Hepatocyte (in vitro differentiated cells): ENCODE data around the gene ARAP3.

Experiments used
- CTCF ChIP-seq: fragments of 200-600 bp; sonication (generic); IDR thresholded peaks from 2 replicates; pipeline ENCODE4 v1.5.1; 2016; ENCODE audit warnings: antibody characterized with exemption, mild to moderate bottlenecking; ENCODE audit not compliant: poor library complexity
- EZH2 ChIP-seq: fragments of 200-600 bp; sonication (generic); IDR thresholded peaks from 2 replicates; pipeline ENCODE4 v1.6.1; 2016; ENCODE audit warnings: antibody characterized with exemption, mild to moderate bottlenecking, borderline replicate concordance
- EZH2phosphoT487 ChIP-seq: fragments of 200-600 bp; sonication (generic); IDR thresholded peaks from one replicate; pipeline ENCODE4 v1.6.1; 2018; ENCODE audit warnings: antibody characterized with exemption, mild to moderate bottlenecking, low read depth, moderate library complexity; ENCODE audit not compliant: unreplicated experiment, severe bottlenecking

- no peak for TF ChIP-seq CTCF
- TF ChIP-seq EZH2phosphoT487 = no peak
- no peak for TF ChIP-seq EZH2
Measured at GRCh38 chr5:141646026-141646425, 36.0 kb downstream of the ARAP3 start.
